ENCODE measurements around the gene MAPRE2.

MAPRE2 gene

DNA sequence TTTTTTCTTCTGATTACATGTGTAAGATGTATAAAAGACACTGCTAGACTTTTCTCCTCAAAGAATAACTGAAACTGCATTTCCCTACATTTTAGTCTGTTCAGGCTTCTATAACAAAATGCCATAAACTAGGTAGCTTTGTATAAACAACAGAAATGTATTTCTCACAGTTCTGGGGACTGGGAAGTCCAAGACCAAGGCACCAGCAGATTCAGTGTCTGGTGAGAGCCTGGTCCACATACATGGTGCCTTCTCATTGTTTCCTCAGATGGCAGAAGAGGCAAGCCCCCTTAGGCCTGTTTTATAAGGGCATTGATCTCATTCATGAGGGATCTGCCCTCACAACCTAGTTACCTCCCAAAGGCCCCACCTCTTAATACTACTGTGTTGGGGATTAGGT, 71.5 kb downstream of the MAPRE2 start:
- Histone ChIP-seq H3F3A (ENCODE audit: insufficient read depth) (no peaks in the 10 kb centered on the region), H3K27me3 (ENCODE audit: low read length) (no peaks in the 10 kb centered on the region), H3K9ac (ENCODE audit: low read length) (no peak overlapping the region), H3K4me3 (ENCODE audit: insufficient read depth, low read length, poor library complexity, severe bottlenecking) (no peak overlapping the region), H3K79me2 (ENCODE audit: insufficient read depth, low read length) (no peaks in the 10 kb centered on the region), H3K27ac (ENCODE audit: low read depth, low read length) (no peak overlapping the region), H3K9me3 (ENCODE audit: insufficient read depth, low read length) (no peaks in the 10 kb centered on the region), H4K20me1 (ENCODE audit: low read depth, low read length) (no peaks in the 10 kb centered on the region), H3K36me3 (ENCODE audit: low read length) (no peaks in the 10 kb centered on the region), H2AFZ (ENCODE audit: low read depth, low read length, severe bottlenecking) (no peak overlapping the region), H3K9me2 (replicated peaks; ENCODE audit: insufficient read depth, low read length) (no peaks in the 10 kb centered on the region), H3K4me2 (ENCODE audit: low read depth, low read length, poor library complexity, severe bottlenecking) (no peak overlapping the region)
- TF ChIP-seq EZH2phosphoT487 (conservative IDR thresholded peaks at IDR 0.05; ENCODE audit: low read length) = no peak
- TF ChIP-seq, protein P1, sequence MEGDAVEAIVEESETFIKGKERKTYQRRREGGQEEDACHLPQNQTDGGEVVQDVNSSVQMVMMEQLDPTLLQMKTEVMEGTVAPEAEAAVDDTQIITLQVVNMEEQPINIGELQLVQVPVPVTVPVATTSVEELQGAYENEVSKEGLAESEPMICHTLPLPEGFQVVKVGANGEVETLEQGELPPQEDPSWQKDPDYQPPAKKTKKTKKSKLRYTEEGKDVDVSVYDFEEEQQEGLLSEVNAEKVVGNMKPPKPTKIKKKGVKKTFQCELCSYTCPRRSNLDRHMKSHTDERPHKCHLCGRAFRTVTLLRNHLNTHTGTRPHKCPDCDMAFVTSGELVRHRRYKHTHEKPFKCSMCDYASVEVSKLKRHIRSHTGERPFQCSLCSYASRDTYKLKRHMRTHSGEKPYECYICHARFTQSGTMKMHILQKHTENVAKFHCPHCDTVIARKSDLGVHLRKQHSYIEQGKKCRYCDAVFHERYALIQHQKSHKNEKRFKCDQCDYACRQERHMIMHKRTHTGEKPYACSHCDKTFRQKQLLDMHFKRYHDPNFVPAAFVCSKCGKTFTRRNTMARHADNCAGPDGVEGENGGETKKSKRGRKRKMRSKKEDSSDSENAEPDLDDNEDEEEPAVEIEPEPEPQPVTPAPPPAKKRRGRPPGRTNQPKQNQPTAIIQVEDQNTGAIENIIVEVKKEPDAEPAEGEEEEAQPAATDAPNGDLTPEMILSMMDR (IDR thresholded peaks at IDR 0.05; ENCODE audit: insufficient read depth, low read length, poor library complexity, severe bottlenecking) = no peak

GRCh38 chr18:35114305-35114704, 73.1 kb downstream of the MAPRE2 start:
- no peak overlapping the region for H3K9ac ChIP-seq (ENCODE audit: low read length)
- no peak overlapping the region for H3K4me3 ChIP-seq (ENCODE audit: insufficient read depth, low read length, poor library complexity, severe bottlenecking)
- TF ChIP-seq EZH2phosphoT487 (conservative IDR thresholded peaks at IDR 0.05; ENCODE audit: low read length) = no peak
- TF ChIP-seq, protein P1 (IDR thresholded peaks at IDR 0.05; ENCODE audit: insufficient read depth, low read length, poor library complexity, severe bottlenecking) = no peak
- no peak overlapping the region for H2AFZ ChIP-seq (ENCODE audit: low read depth, low read length, severe bottlenecking)
- no peaks in the 10 kb centered on the region for H3F3A ChIP-seq (ENCODE audit: insufficient read depth)
- H3K9me2 ChIP-seq (replicated peaks; ENCODE audit: insufficient read depth, low read length) = no peaks in the 10 kb centered on the region
- no peaks in the 10 kb centered on the region for H3K36me3 ChIP-seq (ENCODE audit: low read length)
- H3K9me3 ChIP-seq (ENCODE audit: insufficient read depth, low read length) = no peaks in the 10 kb centered on the region
- H3K4me2 ChIP-seq (ENCODE audit: low read depth, low read length, poor library complexity, severe bottlenecking) = no peak overlapping the region
- no peak overlapping the region for H3K27ac ChIP-seq (ENCODE audit: low read depth, low read length)
- H3K79me2 ChIP-seq (ENCODE audit: insufficient read depth, low read length) = no peaks in the 10 kb centered on the region
- no peaks in the 10 kb centered on the region for H3K27me3 ChIP-seq (ENCODE audit: low read length)
- H4K20me1 ChIP-seq (ENCODE audit: low read depth, low read length) = no peaks in the 10 kb centered on the region

GRCh38 chr18:35116784-35117318, 75.6 kb downstream of the MAPRE2 start:
- Histone ChIP-seq H3K27me3 (ENCODE audit: low read length) (no peaks in the 10 kb centered on the region), H3K4me2 (ENCODE audit: low read depth, low read length, poor library complexity, severe bottlenecking) (no peak overlapping the region), H2AFZ (ENCODE audit: low read depth, low read length, severe bottlenecking) (no peak overlapping the region)

More at GRCh38 chr18:35116784-35117318, 75.6 kb downstream of the MAPRE2 start:
- Histone ChIP-seq H4K20me1 (ENCODE audit: low read depth, low read length) (no peaks in the 10 kb centered on the region), H3K27ac (ENCODE audit: low read depth, low read length) (no peak overlapping the region), H3K4me3 (ENCODE audit: insufficient read depth, low read length, poor library complexity, severe bottlenecking) (no peak overlapping the region), H3K9me3 (ENCODE audit: insufficient read depth, low read length) (no peaks in the 10 kb centered on the region), H3K9me2 (replicated peaks; ENCODE audit: insufficient read depth, low read length) (no peaks in the 10 kb centered on the region), H3F3A (ENCODE audit: insufficient read depth) (no peaks in the 10 kb centered on the region), H3K36me3 (ENCODE audit: low read length) (no peaks in the 10 kb centered on the region), H3K79me2 (ENCODE audit: insufficient read depth, low read length) (no peaks in the 10 kb centered on the region), H3K9ac (ENCODE audit: low read length) (no peak overlapping the region)
- TF ChIP-seq, protein P1 (IDR thresholded peaks at IDR 0.05; ENCODE audit: insufficient read depth, low read length, poor library complexity, severe bottlenecking) = no peak
- no peak for TF ChIP-seq EZH2phosphoT487 (conservative IDR thresholded peaks at IDR 0.05; ENCODE audit: low read length)

Measured in SU-DHL-6 (cell line).